ENCODE results near the gene PLA2G5. TPM values are rescaled to one million over a fixed set of nuclear protein-coding genes. Genes with fewer than 3 reads are reported as not detected.

Gene PLA2G5
- total RNA-seq, 3 donors from 2014 or later: 0.78 to 16.2 (median 0.94) TPM

GRCh38 chr1:20100632-20101355, 30.8 kb downstream of the PLA2G5 start:
- H3K4me1 ChIP-seq (ENCODE audit: low read depth): no peaks in the 10 kb centered on the region
- DNase-seq (peak in 2 of 3 donors; percentile 47 to 55), ATAC-seq (peak; percentile 89)
- H3K36me3 ChIP-seq (ENCODE audit: low read depth): no peaks in the 10 kb centered on the region
- intact Hi-C loops (cut with DNase I, micrococcal nuclease): loop anchor here in 1 of 2 donors (5.0 kb wide), 1 partner anchor 47 kb away; no protein-coding TSS in a partner anchor
- peak; percentile 56 for TF ChIP-seq CTCF (IDR thresholded peaks at IDR 0.05)
- H3K9me3 ChIP-seq: no peaks in the 10 kb centered on the region
- H3K4me3 ChIP-seq: no peak overlapping the region

GRCh38 chr1:20102875-20103274, 32.9 kb downstream of the PLA2G5 start:
- H3K4me3 ChIP-seq: no peak overlapping the region
- TF ChIP-seq CTCF (IDR thresholded peaks at IDR 0.05): no peak
- H3K9me3 ChIP-seq: no peaks in the 10 kb centered on the region
- H3K36me3 ChIP-seq (ENCODE audit: low read depth): no peaks in the 10 kb centered on the region
- intact Hi-C loops (cut with DNase I, micrococcal nuclease): loop anchor here in 1 of 2 donors (5.0 kb wide), 1 partner anchor 44 kb away; no protein-coding TSS in a partner anchor
- DNase-seq: no peak
- H3K4me1 ChIP-seq (ENCODE audit: low read depth): no peaks in the 10 kb centered on the region
- no peak for ATAC-seq

DNA sequence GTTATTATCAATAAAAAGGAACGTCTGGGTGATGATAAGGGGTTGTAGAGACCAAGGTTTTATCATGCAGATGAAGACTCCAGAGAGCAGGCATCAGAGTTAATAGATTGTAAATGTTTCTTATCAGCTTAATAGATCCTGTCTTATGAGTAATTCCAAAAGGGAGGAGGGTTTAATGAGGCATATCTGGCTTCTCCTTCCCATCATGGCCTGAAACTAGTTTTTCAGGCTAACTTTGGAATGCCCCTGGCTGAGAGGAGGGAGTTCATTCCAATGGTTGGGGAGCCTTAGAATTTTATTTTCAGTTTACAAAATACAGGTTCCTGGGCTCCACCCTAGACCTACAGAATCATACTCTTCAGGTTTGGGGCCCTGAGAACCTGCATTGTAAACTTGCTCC, 35.9 kb downstream of the PLA2G5 start:
- intact Hi-C loops (cut with DNase I, micrococcal nuclease): no loop called here

DNA sequence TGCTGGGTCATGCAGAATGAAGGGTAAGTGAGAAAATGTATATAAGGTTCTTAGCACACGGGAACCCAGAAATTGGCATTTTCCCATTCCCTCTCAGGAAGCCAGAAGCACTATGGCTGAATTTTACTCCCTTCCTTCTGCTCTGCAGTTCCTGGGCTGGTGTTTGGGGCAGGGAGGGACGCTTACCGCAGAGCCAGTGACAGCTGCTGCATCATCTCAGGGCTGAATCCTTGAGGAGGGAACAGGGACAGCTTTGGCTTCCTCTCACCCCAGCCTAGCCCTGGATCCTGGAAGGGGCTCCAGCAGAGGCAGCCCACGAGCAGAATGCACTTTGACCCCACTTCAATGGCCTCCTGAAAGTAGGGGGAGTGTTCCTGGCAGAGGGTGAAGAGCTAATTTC, 37.4 kb downstream of the PLA2G5 start:
- no peaks in the 10 kb centered on the region for H3K9me3 ChIP-seq
- no peaks in the 10 kb centered on the region for H3K4me1 ChIP-seq (ENCODE audit: low read depth)
- H3K36me3 ChIP-seq (ENCODE audit: low read depth): no peaks in the 10 kb centered on the region
- TF ChIP-seq CTCF (IDR thresholded peaks at IDR 0.05): no peak
- no peak for ATAC-seq
- intact Hi-C loops (cut with DNase I, micrococcal nuclease): no loop called here
- no peak for DNase-seq
- no peak overlapping the region for H3K4me3 ChIP-seq

More for the DNA sequence above, 35.9 kb downstream of the PLA2G5 start:
- Histone ChIP-seq H3K9me3 (no peaks in the 10 kb centered on the region), H3K4me3 (no peak overlapping the region), H3K4me1 (ENCODE audit: low read depth) (no peaks in the 10 kb centered on the region), H3K36me3 (ENCODE audit: low read depth) (no peaks in the 10 kb centered on the region)
- TF ChIP-seq CTCF (IDR thresholded peaks at IDR 0.05): no peak
- DNase-seq (no peak), ATAC-seq (no peak)

- Histone ChIP-seq H3K4me3 (no peak overlapping the region), H3K4me1 (ENCODE audit: low read depth) (no peaks in the 10 kb centered on the region), H3K9me3 (no peaks in the 10 kb centered on the region), H3K36me3 (ENCODE audit: low read depth) (no peaks in the 10 kb centered on the region)
- ATAC-seq (no peak), DNase-seq (no peak)
- no peak for TF ChIP-seq CTCF (IDR thresholded peaks at IDR 0.05)
- intact Hi-C loops (cut with DNase I, micrococcal nuclease): no loop called here
These were observed 37.8 kb downstream of the PLA2G5 start for GRCh38 chr1:20107796-20108195.
